Vagina (tissue), 2 donors: Measurements from ENCODE around the gene EHHADH. TPM values are rescaled to one million over a fixed set of nuclear protein-coding genes. Genes with fewer than 3 reads are reported as not detected.

ENCODE experiments used
- DNase-seq, 2 donors: peaks; one replicate each; pipeline ENCODE4 v3.0.0-alpha.2; 2017; ENCODE audit errors: extremely low spot score in 2 of 2
- H3K27ac ChIP-seq: fragments of 200-600 bp; sonication (generic); one replicate; pipeline ENCODE4 v1.5.1; 2019
- H3K27me3 ChIP-seq: fragments of 200-600 bp; sonication (generic); one replicate; pipeline ENCODE4 v1.5.1; 2019
- H3K36me3 ChIP-seq, 2 donors: fragments of 200-600 bp; sonication (generic); one replicate each; pipeline ENCODE4 v1.5.1; 2017 to 2019
- H3K4me1 ChIP-seq: fragments of 200-600 bp; sonication (generic); one replicate; pipeline ENCODE4 v1.5.1; 2019
- H3K4me3 ChIP-seq, 2 donors: fragments of 200-600 bp; sonication (generic); 1 replicate in 1 of 2; 2 replicates in 1 of 2; pipeline ENCODE4 v1.5.1; 2016 to 2019
- H3K9me3 ChIP-seq: fragments of 200-600 bp; sonication (generic); one replicate; pipeline ENCODE4 v1.5.1; 2019
- CTCF ChIP-seq, 3 experiments: fragments of 450-650 bp in 2 of 3; fragments of 200-600 bp in 1 of 3; sonication (generic) in 1 of 3; IDR thresholded peaks; one replicate each; pipeline ENCODE4 v1.5.1; 2017 to 2019; ENCODE audit warnings: antibody characterized with exemption in 3 of 3, mild to moderate bottlenecking in 2 of 3, moderate library complexity in 2 of 3
- POLR2A ChIP-seq, 2 donors: fragments of 450-650 bp; IDR thresholded peaks; one replicate each; pipeline ENCODE4 v1.6.1; 2017; ENCODE audit warnings: antibody characterized with exemption in 2 of 2, mild to moderate bottlenecking in 2 of 2, moderate library complexity in 2 of 2
- POLR2AphosphoS5 ChIP-seq, 2 donors: sonication (generic); formaldehyde crosslinking; IDR thresholded peaks; one replicate each; pipeline ENCODE4 v1.9.0; 2017; ENCODE audit warnings: antibody characterized with exemption in 2 of 2, mild to moderate bottlenecking in 2 of 2, low read depth in 1 of 2; ENCODE audit not compliant: insufficient read depth in 1 of 2
- intact Hi-C: fragments of 100-400 bp; cut with DNase I; formaldehyde crosslinking; loops from one replicate; pipeline ENCODE4 v1.15.1; 2023
- total RNA-seq: library from RNA; depleted of rRNA; stranded (reverse); fragments of >200 nt; gene quantifications from one replicate; pipeline ENCODE4 v1.2.3, GENCODE V29; 2016

Gene EHHADH
- total RNA-seq, 1 donor from 2014 or later = 8.1 TPM

DNA sequence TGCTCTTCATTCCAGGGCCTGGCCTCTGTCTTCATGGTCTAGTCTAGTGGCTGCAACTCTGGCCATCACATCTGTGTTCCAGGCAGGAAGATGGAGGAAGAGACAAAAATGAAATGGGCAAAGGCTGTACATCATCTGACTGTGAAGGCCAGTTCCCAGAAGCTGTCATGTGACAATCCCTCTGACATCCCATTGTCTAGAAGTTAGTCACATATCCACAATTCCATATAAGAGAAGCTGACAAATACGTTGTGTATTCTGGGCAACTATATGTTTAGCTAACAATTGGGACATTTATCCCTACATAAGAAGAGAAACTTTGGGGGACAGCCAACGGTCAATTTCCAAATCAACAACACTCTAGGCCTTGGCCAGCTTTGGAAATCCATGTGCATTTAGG is 66.5 kb downstream of the EHHADH start:
- Histone ChIP-seq H3K27ac (no peak overlapping the region), H3K4me3 (no peak overlapping the region), H3K4me1 (no peaks in the 10 kb centered on the region), H3K36me3 (no peaks in the 10 kb centered on the region), H3K9me3 (no peaks in the 10 kb centered on the region), H3K27me3 (no peaks in the 10 kb centered on the region)
- no peak for DNase-seq
- intact Hi-C loops = loop anchor here (10.0 kb wide), 1 partner anchor 313 kb away; no protein-coding TSS in a partner anchor
- no peak for TF ChIP-seq CTCF (IDR thresholded peaks at IDR 0.05)
- no peak for TF ChIP-seq POLR2A (IDR thresholded peaks at IDR 0.05)
- no peak for TF ChIP-seq POLR2AphosphoS5 (IDR thresholded peaks at IDR 0.05; ENCODE audit: insufficient read depth in 1 of 2, low read depth in 1 of 2)

- Histone ChIP-seq H3K4me3 (no peak overlapping the region), H3K27ac (no peak overlapping the region), H3K9me3 (no peaks in the 10 kb centered on the region), H3K27me3 (no peaks in the 10 kb centered on the region), H3K36me3 (no peaks in the 10 kb centered on the region), H3K4me1 (no peaks in the 10 kb centered on the region)
- intact Hi-C loops = no loop called here
- DNase-seq = no peak
- TF ChIP-seq POLR2AphosphoS5 (IDR thresholded peaks at IDR 0.05; ENCODE audit: insufficient read depth in 1 of 2, low read depth in 1 of 2) = no peak
- TF ChIP-seq POLR2A (IDR thresholded peaks at IDR 0.05) = no peak
- TF ChIP-seq CTCF (IDR thresholded peaks at IDR 0.05) = peak; percentile 14 to 53 (median 39)
Observed at GRCh38 chr3:185176750-185177359, 77.0 kb downstream of the EHHADH start.

DNA sequence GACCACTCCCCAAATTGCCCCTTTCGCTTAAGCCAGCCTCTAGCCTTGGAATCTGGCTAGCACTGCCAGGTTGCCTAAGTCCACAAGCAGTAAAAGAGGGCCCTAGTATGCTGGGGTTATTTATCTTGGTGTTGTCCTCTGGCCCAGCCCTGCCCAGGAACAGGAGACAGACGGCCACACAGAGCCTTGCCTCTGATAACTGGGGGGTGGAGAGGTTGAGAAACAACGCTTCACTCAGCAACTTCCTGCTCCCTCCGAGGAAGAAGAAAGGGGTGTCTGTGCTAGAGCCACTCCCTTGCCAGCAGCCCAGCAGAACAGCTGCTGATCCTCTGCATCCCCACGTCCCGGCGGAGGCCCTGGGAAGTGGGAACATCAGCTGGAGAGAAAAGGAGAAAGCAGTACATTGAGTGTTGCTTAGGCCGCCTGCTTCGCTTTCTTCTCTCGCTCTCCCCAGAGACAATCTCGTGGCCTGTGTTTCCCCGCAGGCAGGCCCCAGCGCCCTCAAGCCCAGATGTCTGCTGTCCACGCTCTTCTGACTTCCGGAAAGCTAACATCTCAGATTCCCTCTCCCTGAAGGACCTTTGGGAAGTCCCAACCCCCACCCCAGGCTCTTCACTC is 78.4 kb downstream of the EHHADH start:
- Histone ChIP-seq H3K27me3 (no peaks in the 10 kb centered on the region), H3K4me1 (no peaks in the 10 kb centered on the region), H3K9me3 (no peaks in the 10 kb centered on the region), H3K4me3 (no peak overlapping the region), H3K36me3 (no peaks in the 10 kb centered on the region), H3K27ac (no peak overlapping the region)
- intact Hi-C loops = no loop called here
- TF ChIP-seq CTCF (IDR thresholded peaks at IDR 0.05) = no peak
- TF ChIP-seq POLR2A (IDR thresholded peaks at IDR 0.05) = no peak
- TF ChIP-seq POLR2AphosphoS5 (IDR thresholded peaks at IDR 0.05; ENCODE audit: insufficient read depth in 1 of 2, low read depth in 1 of 2) = no peak
- no peak for DNase-seq

DNA sequence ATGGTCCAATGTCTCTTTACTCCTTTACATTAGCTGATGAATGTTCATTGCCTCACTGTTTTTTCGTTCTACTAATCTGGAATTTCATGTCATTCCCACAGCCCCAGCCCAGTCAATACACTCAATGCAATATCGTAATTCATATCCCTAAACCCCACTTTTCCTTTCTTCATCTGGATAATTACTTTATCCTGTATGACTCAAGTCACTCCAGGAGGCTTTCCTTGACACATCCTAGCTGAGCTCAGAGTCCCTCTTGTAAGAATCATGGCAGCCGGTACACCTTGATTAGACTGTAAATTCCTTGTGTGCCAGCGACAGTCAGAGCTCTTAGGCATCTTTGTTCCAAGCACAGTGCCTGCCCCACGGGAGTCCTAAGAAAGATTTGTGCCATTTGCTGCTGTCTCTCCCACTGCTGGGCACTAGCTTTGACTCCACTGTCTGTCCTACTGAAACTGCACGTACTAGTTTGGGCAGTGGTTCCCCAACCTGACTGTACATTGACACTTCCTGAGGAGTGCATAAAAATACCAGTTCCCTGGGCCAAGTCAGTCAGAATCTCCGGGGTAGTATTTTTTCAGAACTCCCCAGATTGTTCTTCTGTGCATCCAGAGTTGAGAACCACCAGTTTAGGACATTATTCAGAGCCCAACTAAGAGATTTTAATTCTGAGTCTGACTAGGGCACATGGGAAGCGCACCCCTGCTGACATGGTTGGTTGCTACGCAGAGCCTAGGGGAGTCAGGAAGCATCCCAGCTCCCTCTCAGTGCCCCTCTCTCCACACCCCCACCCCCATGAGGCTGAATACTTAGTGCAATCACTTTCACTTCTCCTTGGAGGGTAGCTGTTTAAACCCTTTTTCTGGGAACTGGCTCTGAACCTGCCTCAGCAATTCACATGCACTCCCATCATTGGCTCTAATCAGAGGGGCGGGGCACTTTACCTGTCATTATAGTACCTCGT is 81.5 kb downstream of the EHHADH start:
- intact Hi-C loops = no loop called here
- no peak for DNase-seq
- Histone ChIP-seq H3K27me3 (no peaks in the 10 kb centered on the region), H3K4me3 (no peak overlapping the region), H3K27ac (no peak overlapping the region), H3K9me3 (no peaks in the 10 kb centered on the region), H3K4me1 (no peaks in the 10 kb centered on the region), H3K36me3 (no peaks in the 10 kb centered on the region)
- TF ChIP-seq POLR2AphosphoS5 (IDR thresholded peaks at IDR 0.05; ENCODE audit: insufficient read depth in 1 of 2, low read depth in 1 of 2) (no peak), POLR2A (IDR thresholded peaks at IDR 0.05) (no peak), CTCF (IDR thresholded peaks at IDR 0.05) (no peak)
